Activated CD8-positive, alpha-beta memory T cell treated with anti-CD3 and anti-CD28 coated beads, Interleukin-2, amount 50 U/mL, for 1 hour (primary cell): ENCODE results near the gene GGPS1.
A peak's percentile ranks its signal among the peaks of the same experiment; 100 is the strongest.
"Not testable (repeated sequence)": the region's sequence is repeated elsewhere in the genome, so short reads cannot be mapped to it uniquely, and the experiment has no call there.

Source experiments
- DNase-seq: peaks from one replicate; pipeline ENCODE4 v3.0.0-alpha.2; 2020; ENCODE audit errors: extremely low read depth

Gene GGPS1

DNA sequence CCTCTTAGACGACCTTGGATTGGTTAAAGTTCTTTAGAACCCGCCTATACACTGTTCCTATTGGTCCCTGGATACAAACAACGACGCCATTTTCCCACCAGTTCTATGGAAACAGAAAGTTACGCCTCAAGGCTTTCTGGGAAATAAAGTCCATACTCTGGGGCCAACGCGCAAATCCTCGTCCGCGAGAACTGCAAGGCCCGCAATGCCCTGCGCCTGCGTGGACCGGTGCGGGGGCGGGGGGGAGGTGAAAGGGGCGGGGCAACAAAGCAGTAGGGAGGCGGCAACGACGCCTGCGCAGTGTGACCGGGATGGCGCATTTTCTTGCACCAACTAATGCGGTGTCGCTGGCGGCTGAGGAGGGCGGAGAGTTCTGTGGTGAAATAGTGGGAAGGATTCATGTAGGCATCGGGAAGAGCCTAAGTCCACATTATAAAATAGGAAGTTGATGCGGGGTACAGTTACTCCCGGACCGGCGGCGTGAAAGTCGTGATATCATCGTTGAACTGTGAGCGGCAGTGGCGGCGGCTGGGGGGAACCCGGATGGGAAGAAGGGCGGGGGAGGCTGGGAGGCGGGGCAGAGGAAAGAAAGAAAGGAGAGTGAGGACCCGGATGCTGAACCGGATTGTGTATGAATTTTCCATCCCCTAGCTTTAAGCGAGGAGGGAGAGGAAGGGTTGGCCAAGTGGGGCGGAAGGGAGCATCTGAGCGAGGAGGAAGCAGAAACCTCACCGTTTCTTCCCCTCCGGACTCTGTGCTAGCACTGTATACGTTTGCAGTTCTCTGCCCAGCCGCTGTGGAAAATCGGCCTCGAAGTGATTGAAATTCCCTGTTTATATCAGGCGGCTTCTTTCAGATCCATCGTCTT lies at the start of gene GGPS1:
TSS of gene GGPS1 (plus strand) at position 300 of the 868 bp plus-strand sequence. CDS start 6,695 bp downstream, outside the sequence.
- peak; percentile 95 for DNase-seq

DNA sequence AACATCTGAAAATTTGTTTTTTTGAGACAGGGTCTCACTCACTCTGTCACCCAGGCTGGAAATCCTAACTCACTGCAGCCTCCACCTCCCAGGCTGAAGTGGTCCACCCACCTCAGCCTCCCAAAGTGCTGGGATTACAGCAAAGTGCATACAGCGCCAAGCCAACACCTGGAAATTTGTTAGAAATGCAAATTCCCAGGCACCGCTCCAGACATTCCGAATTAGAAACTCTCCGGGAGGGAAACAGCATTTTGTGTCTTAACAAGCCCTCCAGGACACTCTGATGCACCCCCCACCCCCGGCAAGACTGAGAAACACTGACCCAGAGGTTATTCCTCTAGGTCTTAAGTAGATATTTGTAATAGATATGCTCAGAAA lies 49.5 kb upstream of the GGPS1 start:
- no peak for DNase-seq

DNA sequence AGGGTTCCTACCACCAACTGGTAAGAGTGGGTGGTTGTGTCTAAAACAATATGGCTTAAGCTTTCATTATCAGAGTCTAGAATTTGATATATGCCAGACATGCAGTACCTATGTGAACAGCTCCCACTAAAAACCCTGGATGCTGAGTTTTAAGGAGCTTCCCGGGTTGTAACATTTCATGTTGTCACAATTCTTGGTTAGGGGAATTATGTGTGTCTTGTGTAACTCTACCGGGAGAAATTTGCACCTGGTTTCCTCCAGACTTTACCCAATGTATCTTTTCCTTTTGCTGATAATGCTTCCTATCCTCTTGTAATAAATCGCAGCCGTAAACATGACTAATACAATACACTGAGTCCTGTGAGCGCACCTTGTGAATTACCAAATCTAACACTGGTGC lies 48.7 kb upstream of the GGPS1 start:
- DNase-seq: no peak

DNA sequence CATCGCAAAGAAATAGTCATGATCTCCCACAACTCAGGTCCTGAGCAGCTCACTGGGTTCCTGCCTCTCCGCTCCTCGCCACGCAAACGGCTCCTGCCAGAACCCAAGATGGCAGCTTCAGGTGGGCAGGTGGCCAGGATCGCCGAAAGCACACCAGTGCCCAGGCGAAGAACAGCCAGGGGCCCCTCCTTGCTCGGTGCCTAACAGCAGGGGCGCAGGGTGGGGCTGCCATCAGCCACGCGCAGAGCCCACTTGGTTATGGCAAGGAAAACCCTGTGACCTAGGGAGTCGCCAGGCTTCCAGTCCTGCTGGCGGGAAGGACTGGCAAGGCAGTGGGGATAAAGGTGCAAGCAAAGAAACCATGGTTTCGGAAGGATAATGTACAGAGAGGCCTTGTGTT lies 47.9 kb upstream of the GGPS1 start:
- DNase-seq: no peak

DNA sequence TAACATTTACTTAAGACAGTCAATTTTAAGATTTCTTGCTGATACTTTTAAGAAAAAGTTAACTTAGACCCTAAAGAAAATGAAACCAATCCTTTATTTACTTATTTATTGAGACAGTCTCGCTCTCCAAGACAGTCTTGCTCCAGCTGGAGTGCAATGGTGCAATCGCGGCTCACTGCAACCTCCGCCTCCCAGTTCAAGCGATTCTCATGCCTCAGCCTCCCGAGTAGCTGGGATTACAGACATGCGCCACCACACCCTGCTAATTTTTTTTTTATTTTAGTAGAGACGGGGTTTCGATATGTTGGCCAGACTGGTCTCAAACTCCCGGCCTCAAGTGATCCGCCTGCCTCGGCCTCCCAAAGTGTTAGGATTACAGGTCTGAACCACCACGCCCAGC lies 44.7 kb upstream of the GGPS1 start:
- not testable (repeated sequence) for DNase-seq

DNA sequence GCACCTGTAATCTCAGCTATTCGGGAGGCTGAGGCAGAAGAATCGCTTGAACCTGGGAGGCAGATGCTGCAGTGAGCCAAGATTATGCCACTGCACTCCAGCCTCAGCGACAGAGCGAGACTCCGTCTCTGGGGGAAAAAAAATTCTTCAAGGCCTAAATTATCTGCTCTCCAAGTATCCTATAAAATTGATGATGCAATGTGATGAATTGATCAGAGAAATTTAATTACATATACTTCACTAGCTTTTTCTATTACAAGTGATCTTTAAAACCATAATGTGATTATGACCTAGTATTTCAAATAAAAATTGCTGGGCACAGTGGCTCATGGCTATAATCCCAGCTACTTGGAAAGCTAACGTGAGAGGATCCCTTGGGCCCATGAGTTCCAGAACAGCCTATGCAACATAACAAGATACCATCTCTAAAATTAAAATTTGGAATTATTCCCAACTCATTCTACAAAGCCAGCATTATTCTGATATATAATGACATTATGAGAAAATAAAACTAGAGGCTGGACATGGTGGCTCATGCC lies 44.1 kb upstream of the GGPS1 start:
- DNase-seq: no peak

DNA sequence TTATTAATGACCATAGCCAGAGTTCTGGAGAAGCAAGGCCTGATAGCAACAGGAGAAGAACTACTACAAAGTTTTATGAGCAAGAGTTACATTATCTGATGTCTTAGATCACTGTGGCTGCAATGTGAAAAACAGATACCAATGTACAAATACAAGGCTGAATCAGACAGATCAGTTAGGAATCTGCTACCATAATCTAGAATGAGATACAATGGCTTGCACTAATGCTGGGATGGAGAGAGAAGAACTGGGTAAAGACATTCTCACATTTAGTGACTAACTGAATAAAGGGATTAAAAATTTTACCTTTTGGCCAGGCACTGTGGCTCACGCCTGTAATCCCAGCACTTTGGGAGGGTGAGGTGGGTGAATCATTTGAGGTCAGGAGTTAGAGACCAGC lies 41.7 kb upstream of the GGPS1 start:
- no peak for DNase-seq

DNA sequence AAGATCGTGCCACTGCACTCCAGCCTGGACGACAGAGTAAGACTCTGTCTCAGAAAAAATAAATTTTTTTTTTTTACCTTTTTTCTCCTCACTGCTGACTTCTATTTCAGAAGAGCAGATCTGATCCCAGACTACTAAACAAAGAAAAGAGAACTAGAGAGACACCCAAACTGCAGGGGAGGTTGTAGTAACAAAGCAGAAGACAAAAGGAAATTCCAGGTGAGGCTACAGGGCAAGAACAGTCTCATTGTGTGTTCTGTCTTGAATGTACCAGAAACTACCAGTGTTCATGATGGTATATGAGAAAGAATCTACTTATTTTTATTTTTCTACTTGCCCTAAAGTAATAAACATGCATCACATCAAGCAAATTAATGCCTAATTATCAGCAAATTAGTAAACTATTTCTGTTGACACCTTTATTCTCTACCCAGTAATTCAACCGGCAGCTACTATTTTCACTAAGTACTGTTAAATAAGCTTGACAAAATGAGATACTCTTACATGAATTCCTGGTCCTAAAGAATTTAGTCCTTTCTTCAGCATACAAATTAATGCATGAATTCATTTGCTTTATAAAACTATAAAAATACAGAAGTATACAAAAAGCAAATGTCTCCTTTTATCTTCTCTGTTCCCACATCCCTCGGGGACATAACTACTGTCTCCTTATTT lies 41.0 kb upstream of the GGPS1 start:
- no peak for DNase-seq

DNA sequence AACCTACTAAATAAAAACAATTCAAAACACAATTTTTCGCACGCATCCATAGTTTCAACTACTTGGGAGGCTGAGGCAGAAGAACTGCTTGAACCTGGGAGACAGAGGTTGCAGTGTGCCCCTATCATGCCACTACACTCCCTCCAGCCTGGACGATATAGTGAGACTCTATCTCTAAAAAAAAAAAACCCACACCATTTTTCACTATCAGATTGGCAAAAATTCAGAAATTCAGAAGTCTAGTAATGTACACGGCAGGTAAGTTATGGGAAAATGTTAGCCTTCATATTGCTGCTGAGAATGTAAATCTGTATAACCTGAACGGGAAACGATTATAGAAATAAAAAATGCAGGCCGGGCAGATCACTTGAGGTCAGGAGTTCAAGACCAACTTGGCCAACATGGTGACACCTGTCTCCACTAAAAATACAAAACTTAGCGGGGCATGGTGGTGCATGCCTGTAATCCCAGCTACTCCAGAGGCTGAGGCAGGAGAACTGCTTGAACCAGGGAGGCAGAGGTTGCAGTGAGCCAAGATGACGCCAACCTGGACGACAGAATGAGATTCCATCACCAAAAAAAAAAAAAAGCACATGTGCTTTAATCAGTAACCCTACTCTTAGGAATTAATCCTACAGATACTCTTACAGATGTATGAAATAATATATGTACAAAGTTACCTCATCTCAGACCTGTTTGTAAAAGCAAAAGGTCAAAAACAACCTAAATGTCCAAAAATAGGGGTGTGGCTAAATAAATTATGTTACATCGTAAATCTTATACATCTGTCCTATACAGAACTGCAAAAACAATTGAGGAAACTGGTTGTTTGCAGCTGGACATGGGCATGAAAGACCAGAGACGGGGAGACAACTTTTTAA lies 38.3 kb upstream of the GGPS1 start:
- DNase-seq: no peak

DNA sequence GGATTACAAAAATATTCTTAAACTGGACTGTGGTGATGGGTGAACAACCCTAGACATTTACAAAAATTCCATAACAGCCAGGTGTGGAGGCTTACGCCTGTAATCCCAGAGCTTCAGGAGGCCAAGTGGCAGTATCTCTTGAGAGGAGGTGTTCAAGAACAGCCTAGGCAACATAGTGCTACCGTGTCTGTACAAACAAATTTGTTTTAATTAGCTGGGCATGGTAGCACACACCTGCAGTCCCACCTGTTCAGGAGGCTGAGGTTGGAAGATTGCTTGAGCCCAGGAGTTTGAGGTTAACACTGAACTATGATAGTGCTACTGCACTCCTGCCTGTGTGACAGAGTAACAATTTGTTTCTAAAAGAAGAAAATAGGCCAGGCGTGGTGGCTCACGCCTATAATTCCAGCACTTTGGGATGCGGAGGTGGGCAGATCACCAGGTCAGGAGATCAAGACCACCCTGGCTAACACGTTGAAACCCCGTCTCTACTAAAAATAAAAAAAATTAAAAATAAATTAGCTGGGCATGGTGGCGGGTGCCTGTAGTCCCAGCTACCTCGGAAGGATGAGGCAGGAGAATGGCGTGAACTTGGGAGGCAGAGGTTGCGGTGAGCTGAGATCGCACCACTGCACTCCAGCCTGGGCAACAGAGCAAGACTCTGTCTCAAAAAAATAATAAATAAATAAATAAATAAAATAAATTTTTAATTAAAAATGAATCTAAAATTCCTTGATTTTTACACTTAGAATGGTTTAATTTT lies 37.4 kb upstream of the GGPS1 start:
- no peak for DNase-seq

DNA sequence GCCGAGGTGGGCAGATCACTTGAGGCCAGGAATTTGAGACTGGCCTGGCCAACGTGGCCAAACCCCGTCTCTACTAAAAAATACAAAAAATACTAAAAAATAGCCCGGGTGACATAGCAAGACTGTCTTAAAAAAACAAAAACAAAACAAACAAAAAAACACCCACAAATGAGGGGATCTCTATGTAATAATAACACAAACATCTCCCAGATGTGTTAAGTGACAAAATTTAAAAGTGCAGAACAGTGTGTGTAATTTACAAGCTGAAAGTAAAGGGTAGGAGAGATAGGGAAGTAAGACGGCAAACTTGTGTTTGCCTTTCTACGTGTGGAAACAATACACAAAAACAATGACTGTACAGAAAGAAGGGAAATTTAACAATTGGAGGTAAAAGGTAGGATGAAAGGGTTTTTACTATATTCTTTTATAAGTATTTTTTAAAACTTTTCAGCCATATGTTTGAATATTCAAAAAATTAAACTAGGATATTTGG lies 36.7 kb upstream of the GGPS1 start:
- DNase-seq: no peak

DNA sequence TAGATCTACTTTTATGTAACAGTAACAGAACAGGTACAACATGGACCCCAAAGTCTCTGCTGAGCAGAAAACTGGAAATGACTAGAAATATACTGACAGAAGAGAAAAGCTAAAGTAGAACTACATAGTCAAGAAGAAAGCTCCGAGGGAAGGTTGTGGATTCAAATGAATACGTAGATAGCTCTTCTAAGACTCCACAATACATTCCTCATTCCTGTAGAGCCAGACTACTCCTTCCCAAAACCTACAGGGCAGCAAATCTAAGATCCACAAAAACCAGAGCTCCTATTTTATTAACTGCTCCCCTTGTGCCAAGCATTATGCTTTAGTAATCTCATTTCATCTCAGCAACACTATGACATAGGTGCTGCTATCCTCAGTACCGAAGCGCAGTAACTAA lies 35.6 kb upstream of the GGPS1 start:
- no peak for DNase-seq

DNA sequence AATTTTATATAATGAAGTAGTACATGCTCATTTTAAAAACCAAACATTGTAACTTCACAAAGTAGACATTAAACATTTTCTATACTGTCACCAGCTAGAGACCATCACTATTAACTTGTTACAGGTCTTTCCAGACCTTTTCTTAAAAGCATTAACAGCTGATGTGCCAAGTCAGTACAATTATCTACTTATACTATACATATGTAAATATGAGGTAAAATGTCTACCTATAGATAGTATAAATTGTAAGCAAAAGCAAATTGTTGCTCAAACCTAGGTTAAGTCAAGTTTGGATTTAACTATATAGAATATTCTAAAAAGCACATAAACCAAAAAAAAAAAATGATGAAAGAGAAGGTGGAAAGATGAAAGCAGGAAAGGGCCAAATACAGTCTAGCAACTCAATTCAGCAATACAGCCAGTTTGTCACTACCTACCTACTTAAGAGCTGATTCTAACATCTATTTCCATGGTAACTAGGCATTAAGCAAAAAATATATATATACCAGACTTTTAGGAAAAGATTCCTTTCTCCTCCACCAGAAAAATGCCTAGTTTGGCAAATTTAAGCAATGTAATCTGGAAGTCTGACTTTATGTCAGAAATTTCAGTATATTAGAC lies 34.9 kb upstream of the GGPS1 start:
- no peak for DNase-seq

DNA sequence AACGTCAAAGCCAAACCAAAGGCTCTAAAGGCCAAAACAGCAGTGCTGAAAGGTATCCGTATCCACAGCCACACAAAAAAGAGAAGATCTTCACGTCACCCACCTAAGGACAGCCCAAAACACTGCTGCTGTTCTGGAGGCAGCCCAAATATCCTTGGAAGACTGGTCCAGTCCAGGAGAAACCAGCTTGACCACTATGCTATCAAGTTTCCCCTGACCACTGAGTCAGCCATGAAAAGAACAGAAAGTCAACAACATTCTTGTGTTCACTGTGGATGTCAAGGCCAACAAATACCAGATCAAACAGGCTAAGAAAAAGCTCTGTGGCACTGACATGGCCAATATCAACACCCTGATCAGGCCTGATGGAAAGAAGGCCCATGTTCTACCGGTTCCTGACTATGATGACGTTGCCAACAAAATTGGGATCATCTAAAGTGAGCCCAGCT lies 32.4 kb upstream of the GGPS1 start:
- DNase-seq: no peak

DNA sequence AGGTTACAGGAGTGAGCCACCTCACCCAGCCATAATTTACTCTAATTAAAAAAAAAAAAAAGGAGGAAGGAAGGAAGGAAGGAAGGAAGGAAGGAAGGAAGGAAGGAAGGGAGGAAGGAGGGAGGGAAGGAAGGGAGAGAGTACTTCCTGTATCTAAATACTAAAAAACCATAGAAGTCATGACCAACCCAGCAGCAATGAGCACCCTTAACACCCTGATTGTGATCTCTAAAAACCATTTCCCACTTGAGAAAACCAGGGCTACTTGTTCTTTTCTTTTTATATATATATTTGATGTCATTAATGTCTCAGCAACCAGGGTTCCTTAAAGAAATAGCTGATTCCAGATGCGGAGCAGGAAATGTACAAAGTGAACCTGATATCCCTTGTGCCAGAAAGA lies 31.6 kb upstream of the GGPS1 start:
- DNase-seq: no peak

DNA sequence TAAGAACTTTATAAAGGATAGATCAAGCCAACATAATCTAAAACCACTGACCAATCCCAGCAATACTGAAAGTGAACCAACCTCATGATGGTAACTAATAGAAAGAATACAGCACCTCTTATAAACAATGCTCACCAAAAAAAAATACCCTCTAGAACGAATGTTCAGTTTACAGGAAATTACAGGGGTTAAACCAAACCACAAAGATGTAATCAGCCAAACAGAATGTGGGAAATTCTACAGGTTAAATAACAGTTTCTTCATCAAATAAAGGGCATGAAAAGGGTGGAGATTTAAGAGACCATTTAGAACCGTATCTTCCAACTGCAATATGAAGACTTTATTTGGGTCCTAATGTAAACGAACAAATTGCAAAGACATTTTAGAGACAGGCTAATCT lies 30.8 kb upstream of the GGPS1 start:
- DNase-seq: no peak

DNA sequence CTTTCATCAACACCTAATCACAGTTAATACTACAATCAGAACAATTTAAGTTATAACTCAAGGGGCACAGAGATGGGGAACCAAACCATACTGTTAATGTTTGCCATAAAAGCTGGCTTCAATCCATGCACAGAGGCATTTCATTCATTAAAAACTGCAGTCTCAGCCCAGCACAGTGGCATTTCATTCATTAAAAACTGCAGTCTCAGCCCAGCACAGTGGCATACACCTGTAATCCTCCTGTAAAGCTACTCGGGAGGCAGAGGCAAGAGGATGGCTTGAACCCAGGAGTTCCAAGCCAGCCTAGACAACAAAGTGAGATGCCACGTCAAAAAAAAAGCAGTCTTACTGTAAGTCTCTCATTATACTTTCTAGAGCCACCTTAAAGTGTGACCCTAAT lies 29.6 kb upstream of the GGPS1 start:
- DNase-seq: no peak

DNA sequence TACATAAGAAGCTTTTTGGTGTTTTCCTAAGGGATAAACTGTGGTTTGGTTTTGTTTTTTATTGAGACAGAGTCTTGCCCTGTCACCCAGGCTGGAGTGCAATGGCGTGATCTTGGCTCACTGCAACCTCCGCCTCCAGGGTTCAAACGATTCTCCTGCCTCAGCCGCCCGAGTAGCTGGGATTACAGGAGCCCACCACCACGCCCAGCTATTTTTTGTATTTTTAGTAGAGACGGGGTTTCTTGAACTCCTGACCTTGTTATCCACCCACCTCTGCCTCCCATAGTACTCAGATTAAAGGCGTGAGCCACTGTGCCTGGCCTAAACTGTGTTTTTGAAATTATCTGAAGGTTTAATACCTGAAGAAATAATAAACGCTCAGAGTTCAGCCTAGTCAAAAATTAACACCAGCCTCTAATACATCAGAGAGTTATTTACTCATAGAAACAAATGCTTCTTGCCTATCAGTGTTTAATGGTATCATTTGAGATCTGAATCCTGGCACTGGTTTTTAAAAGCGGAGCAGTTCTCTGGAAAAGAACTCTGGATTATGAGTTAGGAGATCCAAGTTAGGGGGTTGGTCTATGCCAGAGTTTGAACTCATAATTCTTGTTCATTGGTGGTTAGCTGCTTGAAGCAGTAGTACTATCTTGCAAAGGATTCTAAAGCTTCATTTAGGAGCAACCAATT lies 29.1 kb upstream of the GGPS1 start:
- DNase-seq: no peak

DNA sequence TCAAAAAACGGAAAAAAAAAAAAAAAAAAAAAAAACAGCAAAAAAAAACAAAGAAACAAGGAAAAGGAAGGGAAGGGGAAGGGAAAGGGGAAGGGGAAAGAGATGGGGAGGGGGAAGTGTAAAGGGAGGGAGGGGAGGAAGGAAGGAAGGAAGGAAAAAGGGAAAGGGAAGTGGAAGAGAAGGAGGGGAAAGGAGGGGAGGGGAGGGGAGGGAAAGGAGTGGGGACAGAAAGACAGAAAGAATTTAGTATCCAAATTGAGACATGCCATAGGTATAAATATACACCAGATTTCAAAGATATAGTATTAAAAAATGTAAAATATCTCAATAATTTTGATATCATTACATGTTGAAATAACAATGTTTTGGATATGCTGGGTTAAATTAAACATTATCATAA lies 26.2 kb upstream of the GGPS1 start:
- DNase-seq: no peak
